VCaP (cell line): Measurements from ENCODE around the gene RASAL2.

Experiments used
- H3K27ac ChIP-seq: fragments of 450-650 bp; 2 replicates; pipeline ENCODE4 v1.5.1; 2017
- TF ChIP-seq, protein P1 (sequence below): fragments of 450-650 bp; conservative IDR thresholded peaks from 2 replicates; pipeline ENCODE4 v1.5.1; 2017; ENCODE audit warnings: mild to moderate bottlenecking, moderate library complexity

RASAL2 gene

DNA sequence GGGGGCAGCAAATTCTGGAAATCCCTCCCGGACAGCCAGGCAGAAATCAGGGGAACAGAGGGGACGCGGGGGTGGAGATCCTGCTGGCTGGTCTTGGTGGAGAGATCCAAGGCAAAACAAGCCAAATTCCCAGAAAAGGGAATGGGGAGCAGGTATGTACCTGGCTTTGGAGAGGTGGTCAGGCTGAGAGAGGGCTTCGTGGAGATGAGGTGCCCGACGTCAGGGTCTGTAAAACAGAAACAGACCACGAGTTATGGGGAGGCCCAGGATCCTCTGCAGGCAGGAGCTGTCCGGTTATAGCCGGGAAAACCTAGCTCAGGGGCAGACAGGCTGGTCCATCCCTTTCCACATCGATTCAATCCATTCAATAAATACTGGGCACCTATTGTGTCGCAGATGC is 398.4 kb downstream of the RASAL2 start:
- H3K27ac ChIP-seq = no peak overlapping the region
- TF ChIP-seq, protein P1, sequence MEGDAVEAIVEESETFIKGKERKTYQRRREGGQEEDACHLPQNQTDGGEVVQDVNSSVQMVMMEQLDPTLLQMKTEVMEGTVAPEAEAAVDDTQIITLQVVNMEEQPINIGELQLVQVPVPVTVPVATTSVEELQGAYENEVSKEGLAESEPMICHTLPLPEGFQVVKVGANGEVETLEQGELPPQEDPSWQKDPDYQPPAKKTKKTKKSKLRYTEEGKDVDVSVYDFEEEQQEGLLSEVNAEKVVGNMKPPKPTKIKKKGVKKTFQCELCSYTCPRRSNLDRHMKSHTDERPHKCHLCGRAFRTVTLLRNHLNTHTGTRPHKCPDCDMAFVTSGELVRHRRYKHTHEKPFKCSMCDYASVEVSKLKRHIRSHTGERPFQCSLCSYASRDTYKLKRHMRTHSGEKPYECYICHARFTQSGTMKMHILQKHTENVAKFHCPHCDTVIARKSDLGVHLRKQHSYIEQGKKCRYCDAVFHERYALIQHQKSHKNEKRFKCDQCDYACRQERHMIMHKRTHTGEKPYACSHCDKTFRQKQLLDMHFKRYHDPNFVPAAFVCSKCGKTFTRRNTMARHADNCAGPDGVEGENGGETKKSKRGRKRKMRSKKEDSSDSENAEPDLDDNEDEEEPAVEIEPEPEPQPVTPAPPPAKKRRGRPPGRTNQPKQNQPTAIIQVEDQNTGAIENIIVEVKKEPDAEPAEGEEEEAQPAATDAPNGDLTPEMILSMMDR = no peak

DNA sequence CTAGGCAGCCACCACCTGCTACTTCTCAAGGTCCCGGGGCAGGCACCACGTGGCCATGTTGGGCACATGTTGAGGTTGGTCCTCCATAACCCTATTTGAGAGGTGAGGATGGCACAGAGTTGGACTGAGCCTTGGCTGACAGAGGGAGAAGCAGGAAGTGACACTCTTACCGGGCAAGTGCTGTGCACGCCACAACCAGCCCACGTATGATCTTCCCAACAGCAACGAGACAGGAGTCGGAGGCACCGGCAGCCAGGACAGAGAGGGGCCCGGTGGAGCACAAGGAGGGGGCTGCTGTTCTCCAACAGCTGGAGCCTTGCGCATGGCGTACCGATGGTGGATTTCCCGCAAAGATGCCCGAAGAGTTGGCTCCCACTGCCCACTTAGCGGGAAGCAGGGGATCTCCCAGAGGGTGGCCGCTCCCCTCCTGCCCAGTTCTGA is 399.4 kb downstream of the RASAL2 start:
- TF ChIP-seq, protein P1 = no peak
- no peak overlapping the region for H3K27ac ChIP-seq

DNA sequence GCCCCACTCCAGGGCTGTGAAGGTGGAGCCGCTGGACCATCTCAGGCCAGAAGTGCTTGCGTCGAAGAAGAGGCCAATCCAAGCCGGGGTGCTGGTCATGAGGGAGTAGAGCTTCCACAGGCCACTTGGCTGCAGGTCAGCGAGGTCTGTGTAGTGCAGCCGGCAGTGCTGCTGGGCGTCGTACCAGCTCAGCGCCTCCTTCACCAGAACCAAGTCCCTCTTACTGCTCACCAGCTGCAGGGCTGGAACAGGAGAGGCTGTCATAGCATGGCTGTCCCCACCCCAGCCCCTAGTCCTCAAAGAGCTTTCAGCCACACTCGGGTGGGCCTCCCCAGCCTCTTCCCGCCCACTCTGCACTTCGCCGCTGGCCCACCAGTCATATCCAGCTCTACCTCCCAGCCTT is 400.7 kb downstream of the RASAL2 start:
- H3K27ac ChIP-seq = no peak overlapping the region
- TF ChIP-seq, protein P1 = no peak

DNA sequence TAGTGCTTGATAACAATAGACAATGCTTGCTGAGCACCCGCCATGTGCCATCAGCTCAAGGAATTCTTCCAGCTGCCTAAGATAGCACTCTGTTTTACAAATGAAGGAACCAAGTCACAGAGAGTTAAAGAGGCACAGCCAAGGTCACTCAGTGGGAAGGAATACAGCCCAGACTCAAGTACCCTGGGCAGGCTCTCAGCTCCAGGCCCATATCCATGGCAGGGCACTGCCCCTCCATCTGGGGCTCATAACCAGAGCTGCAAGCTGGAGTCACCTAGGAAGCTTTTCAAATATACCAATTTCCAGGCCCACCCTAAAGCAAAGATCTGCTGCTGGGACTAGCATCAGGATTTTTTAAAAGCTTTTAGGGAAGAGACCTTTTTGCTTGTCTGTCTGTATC is 401.3 kb downstream of the RASAL2 start:
- no peak overlapping the region for H3K27ac ChIP-seq
- TF ChIP-seq, protein P1 = no peak

DNA sequence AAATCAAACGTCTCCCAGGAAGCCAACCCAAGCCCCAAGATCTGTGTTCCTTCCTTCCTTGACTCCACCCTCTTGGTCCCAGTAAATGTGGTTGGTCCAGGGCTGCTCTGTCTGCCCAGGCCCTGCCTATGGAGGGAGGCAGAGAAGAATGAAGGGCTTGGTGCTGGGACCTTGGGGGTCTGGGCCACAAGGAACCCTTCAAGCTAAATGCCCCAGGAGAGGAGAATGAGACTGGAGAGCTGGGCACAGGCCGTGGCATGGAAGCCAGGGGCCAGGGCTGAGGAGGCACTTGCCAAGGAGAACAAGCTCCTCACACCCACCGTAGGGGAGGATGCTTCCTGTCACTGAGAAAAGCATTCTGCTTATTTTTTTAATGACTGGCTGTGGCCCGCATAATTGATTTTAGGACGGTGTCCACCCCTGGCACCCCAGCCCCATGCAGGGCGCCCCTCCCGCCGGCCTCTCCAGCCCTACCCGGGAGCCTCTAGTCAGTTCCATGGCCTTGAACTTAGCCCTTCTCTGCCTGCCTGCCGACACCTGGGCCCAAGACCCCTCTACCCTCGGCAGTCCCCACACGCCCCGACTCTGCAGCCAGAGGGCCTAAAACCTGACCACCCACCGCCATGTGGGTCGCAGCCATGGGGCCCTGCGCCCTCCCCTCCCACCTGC is 402.0 kb downstream of the RASAL2 start:
- no peak overlapping the region for H3K27ac ChIP-seq
- TF ChIP-seq, protein P1 = no peak

DNA sequence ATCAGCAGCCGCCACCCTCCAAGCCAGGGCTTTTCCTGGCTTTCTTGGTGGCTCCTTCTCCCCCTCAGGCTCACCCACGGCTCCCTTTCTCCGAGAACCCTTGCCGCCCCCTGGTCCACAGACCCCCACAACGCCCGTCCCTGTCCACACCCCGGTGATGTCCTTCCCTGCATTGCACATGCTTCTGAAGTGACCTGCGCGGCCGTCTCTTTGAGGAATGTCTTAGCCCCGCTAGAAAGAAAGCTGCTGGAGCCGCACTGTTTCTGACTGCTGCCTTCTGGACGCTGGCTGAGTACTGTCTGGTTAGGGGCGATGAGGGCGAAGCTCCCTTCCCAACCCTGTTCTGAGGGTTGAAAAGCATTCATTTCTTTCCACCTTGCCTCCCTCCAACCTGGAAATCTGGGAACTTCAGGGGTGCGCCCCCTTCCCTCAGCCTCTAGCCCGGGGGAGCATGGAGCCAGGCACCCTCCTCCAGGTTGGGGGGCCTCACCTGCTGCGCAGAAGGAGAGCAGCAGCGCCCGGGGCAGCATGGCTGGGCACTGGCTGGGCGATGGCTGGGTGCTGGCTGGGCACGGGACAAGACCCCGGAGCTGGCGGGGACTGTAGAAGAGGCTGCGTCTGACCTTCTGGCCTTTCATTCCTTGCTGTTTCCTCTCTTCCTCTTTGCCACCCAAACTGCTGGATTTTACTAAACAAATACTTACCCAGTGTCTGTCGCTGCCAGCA is 402.7 kb downstream of the RASAL2 start, which contains the start of gene CLEC20A:
Gene CLEC20A (minus strand): TSS at position 555 of the 726 bp plus-strand sequence. CDS start 25 bp downstream, at position 530.
- TF ChIP-seq, protein P1 = no peak
- no peak within 1 kb of the TSS for H3K27ac ChIP-seq

DNA sequence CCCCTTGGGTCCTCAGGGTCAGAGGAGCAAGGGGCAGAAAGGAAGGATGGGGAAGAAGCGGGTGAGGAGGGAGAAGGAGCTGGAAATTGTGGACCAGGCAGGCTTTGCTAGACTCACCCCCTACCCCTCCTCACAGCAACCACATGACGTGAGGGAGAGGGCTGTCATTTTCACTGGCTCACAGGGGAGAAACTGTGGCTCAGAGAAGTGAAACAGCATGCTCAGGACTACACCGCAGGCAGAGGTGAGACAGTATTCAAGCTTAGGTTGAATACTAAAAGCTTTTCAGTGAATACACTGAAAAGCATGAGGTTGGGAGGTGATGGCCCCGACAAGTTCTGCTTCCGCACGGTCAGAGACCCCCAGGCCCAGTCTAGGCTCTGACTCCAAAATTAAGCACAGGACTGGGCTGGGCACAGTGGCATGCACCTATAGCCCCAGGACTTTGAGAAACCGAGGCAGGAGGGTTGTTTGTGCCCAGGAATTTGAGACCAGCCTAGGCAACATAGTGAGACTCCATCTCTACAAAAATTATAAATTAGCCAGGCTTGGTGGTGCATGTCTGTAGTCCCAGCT is 404.1 kb downstream of the RASAL2 start:
- TF ChIP-seq, protein P1 = no peak
- H3K27ac ChIP-seq = no peak overlapping the region
